Measurements from ENCODE around the gene PATL2.

PATL2 gene

GRCh38 chr15:44668921-44669320, 42.2 kb downstream of the PATL2 start:
- TF ChIP-seq CTCF (IDR thresholded peaks at IDR 0.05; ENCODE audit: low read depth, low read length) (no peak), MYC (IDR thresholded peaks at IDR 0.05; ENCODE audit: low read depth, low read length) (no peak), POLR2A (IDR thresholded peaks at IDR 0.05; ENCODE audit: extremely low read depth, insufficient read length) (no peak), MAX (IDR thresholded peaks at IDR 0.05; ENCODE audit: low read depth, low read length) (no peak)
- no peak overlapping the region for H3K4me3 ChIP-seq (ENCODE audit: low read depth, low read length)
- DNase-seq (ENCODE audit: low read depth): no peak

GRCh38 chr15:44667039-44667360, 44.1 kb downstream of the PATL2 start:
- H3K4me3 ChIP-seq (ENCODE audit: low read depth, low read length): no peak overlapping the region
- TF ChIP-seq CTCF (IDR thresholded peaks at IDR 0.05; ENCODE audit: low read depth, low read length) (no peak), MAX (IDR thresholded peaks at IDR 0.05; ENCODE audit: low read depth, low read length) (no peak), MYC (IDR thresholded peaks at IDR 0.05; ENCODE audit: low read depth, low read length) (no peak), POLR2A (IDR thresholded peaks at IDR 0.05; ENCODE audit: extremely low read depth, insufficient read length) (no peak)

GRCh38 chr15:44666210-44667038, 44.7 kb downstream of the PATL2 start:
- no peak overlapping the region for H3K4me3 ChIP-seq (ENCODE audit: low read depth, low read length)
- TF ChIP-seq MYC (IDR thresholded peaks at IDR 0.05; ENCODE audit: low read depth, low read length): 0 out of 2 replicates have a peak, but pooled peaks have one; percentile 35
- peak; percentile 66; the same call in 1 of the 2 replicates for TF ChIP-seq MAX (IDR thresholded peaks at IDR 0.05; ENCODE audit: low read depth, low read length)
- TF ChIP-seq CTCF (IDR thresholded peaks at IDR 0.05; ENCODE audit: low read depth, low read length): no peak
- no peak for DNase-seq (ENCODE audit: low read depth)

More at GRCh38 chr15:44667039-44667360, 44.1 kb downstream of the PATL2 start:
- DNase-seq (ENCODE audit: low read depth): no peak

GRCh38 chr15:44663410-44664308, 47.5 kb downstream of the PATL2 start, which contains the start of gene SPG11:
TSS of gene SPG11 (minus strand) at chr15:44663662. CDS start at chr15:44663647, 15 bp downstream.
- TF ChIP-seq POLR2A (IDR thresholded peaks at IDR 0.05; ENCODE audit: extremely low read depth, insufficient read length) (peak; percentile 96), CTCF (IDR thresholded peaks at IDR 0.05; ENCODE audit: low read depth, low read length) (peak; percentile 75), MAX (IDR thresholded peaks at IDR 0.05; ENCODE audit: low read depth, low read length) (peak; percentile 97), MYC (IDR thresholded peaks at IDR 0.05; ENCODE audit: low read depth, low read length) (peak; percentile 97)
- DNase-seq (ENCODE audit: low read depth): peak; percentile 98
- H3K4me3 ChIP-seq (ENCODE audit: low read depth, low read length): peak within 1 kb of the TSS; percentile 98

GRCh38 chr15:44662478-44663409, 48.4 kb downstream of the PATL2 start:
- TF ChIP-seq CTCF (IDR thresholded peaks at IDR 0.05; ENCODE audit: low read depth, low read length): no peak
- peak; percentile 80 for TF ChIP-seq MYC (IDR thresholded peaks at IDR 0.05; ENCODE audit: low read depth, low read length)
- peak; percentile 73 for TF ChIP-seq MAX (IDR thresholded peaks at IDR 0.05; ENCODE audit: low read depth, low read length)
- DNase-seq (ENCODE audit: low read depth): peak; percentile 87
- H3K4me3 ChIP-seq (ENCODE audit: low read depth, low read length): peak overlapping the region; percentile 98

All from NB4 (cell line).